G401 (cell line): ENCODE measurements around the gene RNF125. TPM values are rescaled to one million over a fixed set of nuclear protein-coding genes. Genes with fewer than 3 reads are reported as not detected.
"Not testable (repeated sequence)": the region's sequence is repeated elsewhere in the genome, so short reads cannot be mapped to it uniquely, and the experiment has no call there.

Experiments used
- DNase-seq: peaks from one replicate; pipeline ENCODE4 v3.0.0-alpha.2; 2015; ENCODE audit warnings: low spot score
- in situ Hi-C: cut with HindIII; loops from 2 replicates; pipeline ENCODE4 v1.10.0; 2016; ENCODE audit warnings: low sequenced_read_pairs, mixed read lengths
- total RNA-seq: library from RNA; depleted of rRNA; stranded (reverse); fragments of >200 nt; shearing (Covaris generic); gene quantifications from 2 replicates; pipeline ENCODE4 v1.2.3, GENCODE V29; 2014

Gene RNF125
- total RNA-seq, 1 experiment from 2014 or later, result 2.4 TPM

DNA sequence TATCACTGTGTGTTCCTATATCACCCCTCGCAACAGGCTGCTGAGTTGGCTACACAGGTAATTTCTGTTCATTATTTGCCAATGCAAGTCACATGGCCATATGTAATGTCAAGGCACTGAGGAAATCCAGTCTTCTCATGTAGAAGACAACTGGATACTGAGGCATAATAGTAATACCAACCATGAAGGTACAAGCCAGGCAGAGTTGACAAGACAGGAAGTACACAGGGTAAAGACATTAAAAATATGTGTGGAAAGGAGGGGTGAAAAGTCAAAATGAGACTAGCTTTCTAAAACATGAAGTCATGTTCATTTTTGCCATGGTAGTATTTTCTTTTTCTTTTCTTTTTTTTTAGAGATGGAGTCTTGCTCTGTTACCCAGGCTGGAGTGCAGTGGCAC lies 55.6 kb downstream of the RNF125 start:
- no peak for DNase-seq
- in situ Hi-C loops, result no loop called here

DNA sequence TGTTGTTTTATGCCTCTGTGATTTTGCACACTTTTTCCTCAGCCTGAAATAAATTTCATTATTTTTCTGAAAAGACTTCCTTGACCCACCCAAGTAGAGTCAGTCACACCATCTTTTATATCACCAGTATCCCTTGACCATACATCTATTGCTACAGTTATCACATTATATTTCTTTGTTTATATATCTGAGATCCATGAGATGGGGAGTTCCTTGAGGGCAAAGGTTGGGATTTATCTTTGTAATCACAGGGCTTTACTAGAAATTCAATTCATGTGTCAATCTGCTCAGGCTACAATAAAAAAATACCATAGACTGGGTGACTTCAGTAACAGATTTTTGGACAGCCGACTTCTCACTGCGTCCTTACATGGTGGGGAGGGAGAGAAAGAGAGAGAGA lies 60.2 kb downstream of the RNF125 start:
- in situ Hi-C loops, result no loop called here
- DNase-seq, result no peak

DNA sequence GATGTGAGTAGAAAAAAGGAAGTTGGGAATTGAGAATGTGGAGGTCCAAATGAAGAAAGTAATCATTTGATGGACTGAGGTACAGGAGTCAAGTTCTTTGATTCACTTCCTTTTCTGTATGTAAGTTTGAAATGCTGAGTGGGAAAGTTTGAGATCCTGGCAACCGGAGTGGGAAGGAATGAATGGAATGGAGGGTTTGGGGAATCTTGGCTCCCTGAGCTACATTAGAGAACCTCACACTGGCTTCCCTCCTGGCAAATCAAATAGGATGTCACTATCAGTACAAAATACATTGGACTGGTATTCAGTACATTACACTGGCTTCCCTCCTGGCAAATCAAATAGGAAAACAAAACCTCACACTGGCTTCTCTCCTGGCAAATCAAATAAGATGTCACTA lies 63.3 kb downstream of the RNF125 start:
- in situ Hi-C loops, result no loop called here
- DNase-seq, result no peak

DNA sequence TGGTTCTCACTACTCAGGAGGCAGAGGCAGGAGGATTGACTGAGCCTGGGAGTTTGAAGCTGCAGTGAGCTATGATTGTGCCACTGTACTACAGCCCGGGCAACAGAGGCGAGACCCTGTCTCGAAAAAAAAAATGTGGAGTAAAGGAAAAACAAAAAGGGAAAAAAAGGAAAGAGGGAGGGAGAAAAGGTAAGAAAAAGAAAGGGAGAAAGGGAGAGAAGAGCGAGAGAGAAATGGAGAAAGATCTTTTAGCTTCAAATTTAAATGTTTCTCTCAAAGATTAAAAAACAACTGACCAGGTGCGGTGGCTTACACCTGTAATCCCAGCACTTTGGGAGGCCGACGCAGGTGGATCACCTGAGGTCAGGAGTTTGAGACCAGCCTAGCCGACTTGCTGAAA lies 65.2 kb downstream of the RNF125 start:
- in situ Hi-C loops, result no loop called here
- no peak for DNase-seq

DNA sequence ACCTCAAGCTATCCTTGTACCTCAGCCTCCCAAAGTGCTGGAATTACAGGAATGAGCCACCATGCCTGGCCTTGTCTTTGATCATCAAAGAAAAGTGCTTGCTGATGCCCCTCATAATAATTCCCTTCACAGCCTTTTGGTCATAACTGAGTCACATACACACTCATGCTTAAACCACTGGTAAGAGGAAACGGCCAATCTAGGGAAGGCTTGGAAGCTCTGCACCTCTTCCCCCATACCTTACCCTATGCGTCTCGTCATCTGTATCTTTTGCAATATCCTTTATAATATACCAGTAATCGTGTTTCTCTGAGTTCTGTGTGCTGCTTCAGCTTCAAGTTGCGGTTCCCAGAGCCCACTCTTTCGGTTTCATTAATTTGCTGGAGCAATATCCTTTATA lies 68.3 kb downstream of the RNF125 start:
- no peak for DNase-seq
- in situ Hi-C loops, result no loop called here

DNA sequence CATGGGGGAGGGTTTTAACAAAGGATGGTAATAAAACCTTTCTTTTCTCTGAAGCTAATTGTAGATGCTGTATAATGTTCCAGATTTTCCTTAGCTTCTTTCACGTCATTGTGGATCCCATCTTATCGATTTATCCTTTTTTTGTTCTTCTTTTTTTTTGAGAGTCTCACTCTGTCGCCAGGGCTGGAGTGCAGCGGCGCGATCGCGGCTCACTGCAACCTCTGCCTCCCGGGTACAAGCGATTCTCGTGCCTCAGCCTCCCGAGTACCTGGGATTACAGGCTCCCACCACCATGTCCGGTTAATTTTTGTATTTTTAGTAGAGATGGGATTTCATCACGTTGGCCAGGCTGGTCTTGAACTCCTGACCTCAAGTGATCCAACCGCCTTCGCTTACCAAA lies 72.2 kb downstream of the RNF125 start:
- in situ Hi-C loops, DNase-seq: not testable (repeated sequence)

DNA sequence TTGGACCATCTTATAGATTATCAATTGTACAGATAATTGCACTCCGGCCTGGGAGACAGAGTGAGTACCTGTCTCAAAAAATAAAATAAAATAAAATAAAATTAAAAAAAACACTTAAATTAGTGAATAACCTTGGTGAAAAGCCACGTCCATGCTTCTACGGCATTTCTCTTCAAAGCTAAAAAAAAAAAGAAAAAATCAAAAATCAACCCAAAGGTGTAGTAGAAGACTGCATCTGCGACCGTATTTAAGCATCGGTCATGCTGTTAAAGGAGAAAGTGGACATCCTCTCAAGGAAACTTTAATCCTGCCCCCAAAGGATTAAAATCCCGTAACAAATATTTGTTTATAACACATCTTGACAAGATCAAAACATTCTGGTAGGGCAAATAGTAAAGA lies 72.7 kb downstream of the RNF125 start:
- in situ Hi-C loops, result no loop called here

DNA sequence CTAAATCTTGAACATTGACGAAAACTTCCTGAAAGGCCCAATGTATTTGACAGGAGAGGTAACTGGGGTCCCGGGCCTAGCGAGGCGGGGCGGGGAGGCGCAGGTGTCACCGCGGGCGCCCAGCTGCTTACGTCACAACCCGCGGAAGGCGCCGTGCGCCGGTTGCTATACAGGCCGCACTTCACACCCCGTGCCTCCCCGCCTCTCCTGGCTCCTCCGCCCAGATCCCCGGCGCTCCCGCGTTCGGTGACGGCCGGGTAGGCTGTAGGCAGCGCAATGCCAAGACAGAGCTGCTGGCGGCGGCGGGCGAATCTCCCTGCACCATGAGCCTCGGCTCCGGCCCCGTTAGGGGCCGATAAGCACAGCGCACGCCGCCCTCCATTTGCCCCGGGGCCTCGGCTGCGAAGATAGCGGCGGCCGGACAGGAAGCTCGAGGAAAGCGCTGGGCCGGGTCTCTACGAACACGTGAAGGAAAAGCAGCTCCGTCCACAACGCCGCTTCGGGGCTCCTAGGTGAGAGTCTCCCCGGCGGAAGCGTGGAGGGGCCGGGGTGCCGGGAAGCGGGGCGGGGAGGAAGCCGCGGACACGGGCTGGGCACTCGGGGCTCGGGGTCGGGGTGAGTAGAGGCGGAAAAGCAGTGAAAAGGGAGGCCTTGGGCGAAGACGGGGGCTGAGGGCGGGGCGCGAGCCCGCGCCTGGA lies 73.2 kb downstream of the RNF125 start, which contains the start of gene RNF138:
Gene RNF138, plus strand, starts transcription at position 151 of the 698 bp plus-strand sequence. CDS start 903 bp downstream, outside the sequence.
- DNase-seq, result peak; percentile 85

More for the DNA sequence above, 72.7 kb downstream of the RNF125 start:
- no peak for DNase-seq

DNA sequence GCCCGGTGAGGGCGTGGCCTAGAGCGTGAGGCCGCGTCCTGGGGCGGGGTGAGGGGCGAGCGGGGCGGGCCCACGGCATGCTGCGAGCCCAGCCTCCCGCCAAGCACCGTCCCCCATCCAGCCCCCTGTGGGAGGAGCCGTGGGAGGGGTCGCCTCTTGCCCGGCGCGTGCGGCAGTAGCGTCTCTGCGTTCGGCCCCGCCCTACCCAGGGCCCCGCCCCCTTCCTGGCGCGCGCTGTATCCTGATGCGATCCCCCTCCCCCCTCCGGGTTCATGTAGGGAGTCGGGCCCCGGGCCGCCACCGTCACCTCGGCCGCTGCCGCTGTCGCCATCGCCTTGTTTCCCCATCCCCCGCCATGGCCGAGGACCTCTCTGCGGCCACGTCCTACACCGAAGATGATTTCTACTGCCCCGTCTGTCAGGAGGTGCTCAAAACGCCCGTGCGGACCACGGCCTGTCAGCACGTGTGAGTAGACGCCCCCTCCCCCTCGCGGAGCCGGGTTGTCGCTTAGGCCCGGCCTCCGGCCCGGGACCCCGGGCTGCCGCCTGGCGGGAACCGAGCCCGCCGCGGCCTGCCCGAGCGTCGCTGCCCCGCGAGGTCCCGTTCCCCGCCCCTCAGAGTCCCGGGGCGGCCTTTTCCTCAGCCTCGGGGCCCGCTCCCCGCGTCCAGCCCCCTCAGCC lies 73.9 kb downstream of the RNF125 start:
- in situ Hi-C loops, result no loop called here
- peak; percentile 94 for DNase-seq

More for the DNA sequence above, 73.2 kb downstream of the RNF125 start, which contains the start of gene RNF138:
- in situ Hi-C loops, result no loop called here

DNA sequence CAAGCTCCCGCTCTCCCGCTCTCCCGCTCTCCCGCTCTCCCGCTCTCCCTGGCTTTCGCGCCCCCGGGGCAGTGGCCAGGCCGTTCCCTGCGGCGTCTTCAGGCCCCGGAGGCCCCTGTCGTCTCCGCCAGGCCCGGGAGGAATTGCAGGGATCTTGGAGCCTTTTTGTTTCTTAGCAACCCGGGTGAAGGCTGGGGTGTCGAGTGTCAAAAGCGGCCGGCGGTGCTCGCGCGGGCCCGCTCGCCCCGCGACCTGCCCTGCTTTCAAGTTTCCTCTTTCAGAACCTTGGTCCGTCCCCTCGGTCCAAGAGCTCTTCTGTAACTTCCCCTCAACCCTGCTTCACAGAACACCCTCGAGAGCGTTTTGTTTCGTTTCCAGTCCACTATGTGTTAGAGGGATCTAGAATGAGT lies 74.5 kb downstream of the RNF125 start:
- DNase-seq, result peak; percentile 44
- in situ Hi-C loops, result no loop called here

DNA sequence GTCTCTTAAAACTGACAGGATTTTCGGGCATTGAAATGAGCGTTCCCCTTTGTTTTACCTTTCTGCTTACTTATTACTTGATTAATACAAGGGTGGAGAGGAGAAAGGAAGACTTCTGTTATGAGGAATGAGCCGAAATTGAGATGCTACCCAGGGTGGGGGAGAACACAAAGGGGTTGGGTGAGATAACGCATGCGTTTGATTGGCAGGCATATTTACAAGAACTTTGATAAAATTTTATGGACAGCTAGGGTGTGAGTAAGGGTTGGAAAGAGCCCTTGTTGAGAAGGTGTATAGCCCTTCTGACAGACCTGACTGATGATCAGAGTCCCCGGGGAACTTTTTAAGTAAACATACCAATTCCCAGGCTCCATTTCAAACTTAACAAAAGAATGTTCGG lies 74.9 kb downstream of the RNF125 start:
- in situ Hi-C loops, result no loop called here
- no peak for DNase-seq

DNA sequence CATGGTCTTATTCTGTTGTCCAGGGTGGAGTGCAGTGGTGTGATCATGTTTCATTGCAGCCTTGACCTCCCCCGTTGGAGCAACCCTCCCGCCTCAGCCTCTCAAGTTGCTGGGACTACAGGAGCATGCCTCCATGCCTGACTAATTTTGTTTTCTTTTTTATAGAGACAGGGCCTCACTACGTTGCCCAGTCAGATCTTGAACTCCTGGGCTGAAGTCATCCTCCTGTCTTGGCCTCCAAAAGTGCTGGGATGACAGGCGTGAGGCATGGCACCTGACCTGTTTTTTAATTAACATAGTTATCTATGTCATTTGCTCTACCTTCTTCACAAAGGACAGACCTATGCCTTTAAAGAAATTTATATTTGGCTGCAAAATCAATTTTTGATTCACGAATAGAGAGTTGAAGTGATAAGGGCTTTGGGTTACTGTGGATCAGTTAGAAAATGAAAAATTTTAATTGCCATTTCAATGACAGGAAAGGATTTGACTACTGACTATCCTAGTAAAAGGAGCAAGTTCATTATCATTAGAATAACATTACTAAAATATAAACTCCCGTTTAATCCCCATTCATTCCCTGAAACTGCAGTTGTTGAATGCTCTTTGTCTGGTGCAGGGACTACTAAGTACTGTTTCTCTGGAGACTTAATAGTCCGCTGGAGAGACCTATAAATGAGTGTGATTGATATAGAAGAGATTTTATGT lies 76.7 kb downstream of the RNF125 start:
- DNase-seq, result no peak
- in situ Hi-C loops, result no loop called here

DNA sequence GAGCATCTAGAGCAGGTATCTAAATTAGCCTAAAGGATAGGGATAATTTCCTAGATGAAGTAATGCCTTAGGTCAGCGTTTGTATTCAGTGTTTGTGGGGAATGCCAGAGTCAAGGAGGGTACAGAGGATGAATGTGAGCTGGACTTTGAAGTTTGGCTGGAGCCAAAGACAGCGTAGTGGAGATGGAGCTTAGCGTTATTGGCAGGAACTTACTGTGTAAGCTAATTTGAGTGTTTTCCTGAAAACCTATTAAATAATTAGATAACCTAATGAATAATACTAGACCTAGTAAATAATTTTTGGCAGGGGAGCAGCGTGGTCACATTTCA lies 77.2 kb downstream of the RNF125 start:
- DNase-seq, result no peak
- in situ Hi-C loops, result no loop called here

DNA sequence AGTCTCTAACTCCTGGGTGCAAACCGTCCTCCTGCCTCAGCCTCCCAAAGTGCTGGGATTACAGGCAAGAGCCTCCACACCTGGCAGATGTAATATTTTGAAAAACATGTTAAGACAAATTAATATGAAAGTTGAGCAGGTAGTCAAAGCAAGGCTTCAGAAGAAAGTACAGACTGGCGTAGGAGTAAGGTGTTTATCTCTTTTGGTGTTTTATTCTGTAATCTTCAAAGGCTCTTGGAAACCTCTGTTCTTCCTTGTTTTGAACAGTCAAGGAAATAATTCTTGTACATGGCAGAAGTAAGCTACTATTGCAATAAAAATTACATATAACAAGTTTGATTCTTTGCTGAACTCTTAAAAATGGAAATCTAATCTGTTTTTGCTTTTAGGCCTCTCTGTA lies 78.3 kb downstream of the RNF125 start:
- DNase-seq, result no peak
- in situ Hi-C loops, result no loop called here

DNA sequence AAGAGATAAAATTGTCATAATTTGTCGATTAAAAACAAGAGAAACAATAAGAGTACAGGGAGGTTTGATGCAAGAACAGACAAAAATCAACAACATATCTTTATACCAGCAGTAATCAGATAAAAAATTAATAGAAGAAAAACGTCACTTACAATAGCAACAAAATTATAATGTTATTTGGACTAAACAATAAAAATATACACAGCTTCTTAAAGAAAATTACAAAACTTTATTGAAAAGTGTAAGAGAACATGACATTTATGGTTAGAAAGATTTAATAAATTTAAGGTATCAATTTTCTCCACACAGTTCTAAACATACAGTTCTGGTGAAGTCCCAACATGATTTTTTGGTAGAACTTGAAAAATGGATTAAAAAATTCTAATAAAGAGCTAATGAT lies 85.9 kb downstream of the RNF125 start:
- no peak for DNase-seq
- in situ Hi-C loops, result no loop called here

DNA sequence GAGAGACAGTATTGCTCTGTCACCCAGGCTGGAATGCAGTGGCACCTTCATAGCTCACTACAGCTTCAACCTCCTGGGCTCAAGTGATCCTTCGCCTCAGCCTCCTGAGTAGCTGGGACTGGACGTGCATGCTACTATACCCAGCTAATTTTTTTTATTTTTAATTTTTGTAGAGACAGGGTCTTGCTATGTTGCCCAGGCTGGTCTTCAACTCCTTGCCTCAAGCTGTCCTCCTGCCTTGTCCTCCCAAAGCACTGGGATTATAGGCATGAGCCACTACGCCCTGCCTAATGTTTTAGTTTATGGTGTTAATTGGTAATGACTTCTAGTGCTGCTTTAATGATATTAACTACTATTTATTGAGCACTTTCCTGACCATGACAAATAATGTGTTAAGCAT lies 91.4 kb downstream of the RNF125 start:
- in situ Hi-C loops, result no loop called here
- DNase-seq, result no peak

DNA sequence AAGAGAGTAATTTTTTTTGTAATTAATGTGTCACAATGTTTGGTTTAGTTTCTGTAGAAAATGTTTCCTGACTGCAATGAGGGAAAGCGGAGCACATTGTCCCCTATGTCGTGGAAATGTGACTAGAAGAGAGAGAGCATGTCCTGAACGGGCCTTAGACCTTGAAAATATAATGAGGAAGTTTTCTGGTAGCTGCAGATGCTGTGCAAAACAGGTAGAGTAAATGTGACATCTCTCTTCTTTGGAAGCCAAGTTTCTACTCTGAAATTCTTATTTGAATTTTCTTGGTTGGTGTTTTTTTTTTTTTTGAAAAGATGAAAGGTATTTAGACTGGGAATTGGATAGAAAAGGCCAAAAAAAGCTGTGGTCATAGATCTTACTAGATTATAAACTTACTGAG lies 93.1 kb downstream of the RNF125 start:
- DNase-seq, result no peak
- in situ Hi-C loops, result no loop called here

DNA sequence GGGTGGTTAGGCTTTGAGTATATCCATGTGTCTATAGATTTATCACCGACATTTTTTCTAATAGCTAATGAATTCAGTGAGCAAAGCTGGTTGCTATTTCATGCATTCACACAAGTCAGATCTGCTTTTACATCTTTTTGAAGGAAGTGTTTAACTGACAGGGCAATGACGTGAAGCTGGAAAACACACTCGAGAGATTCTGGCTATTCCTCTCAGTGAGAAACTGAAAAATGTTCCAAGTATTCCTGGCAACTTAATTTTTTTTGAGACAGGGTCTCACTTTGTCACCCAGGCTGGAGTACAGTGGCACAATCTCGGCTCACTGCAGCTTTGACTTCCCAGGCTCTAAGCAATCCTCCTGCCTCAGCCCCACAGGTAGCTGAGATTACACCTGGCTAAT lies 94.2 kb downstream of the RNF125 start:
- DNase-seq, result no peak
- in situ Hi-C loops, result no loop called here

DNA sequence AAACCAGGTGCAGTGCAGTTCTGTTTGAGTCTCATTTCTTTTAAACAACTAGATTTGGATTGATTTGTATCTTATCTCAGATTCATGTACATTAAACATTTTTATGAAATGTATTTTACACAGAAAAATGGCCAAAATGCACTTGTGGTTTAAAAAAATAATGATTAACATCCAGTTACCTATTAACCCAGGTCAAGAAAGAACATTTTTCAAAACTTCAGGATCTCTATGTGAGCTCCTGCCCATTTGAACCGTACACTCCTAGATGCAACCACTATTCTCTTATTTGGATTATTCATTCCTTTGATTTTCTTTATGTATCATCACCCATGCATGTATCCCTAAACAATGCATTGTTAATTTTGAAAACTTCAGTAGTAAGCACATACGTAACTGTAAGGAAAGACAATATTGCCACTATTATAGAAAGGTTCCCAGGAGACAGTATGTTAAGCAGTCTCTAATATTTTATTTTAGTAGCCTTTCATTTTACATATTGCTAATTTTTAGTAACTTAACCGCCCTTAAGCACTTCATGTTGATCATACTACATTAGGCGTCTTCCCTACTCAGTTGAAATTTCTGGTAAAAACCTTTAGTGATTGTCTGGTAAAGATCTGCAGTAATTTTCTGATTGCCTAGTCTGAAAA lies 95.8 kb downstream of the RNF125 start:
- DNase-seq, result no peak
- in situ Hi-C loops, result no loop called here

DNA sequence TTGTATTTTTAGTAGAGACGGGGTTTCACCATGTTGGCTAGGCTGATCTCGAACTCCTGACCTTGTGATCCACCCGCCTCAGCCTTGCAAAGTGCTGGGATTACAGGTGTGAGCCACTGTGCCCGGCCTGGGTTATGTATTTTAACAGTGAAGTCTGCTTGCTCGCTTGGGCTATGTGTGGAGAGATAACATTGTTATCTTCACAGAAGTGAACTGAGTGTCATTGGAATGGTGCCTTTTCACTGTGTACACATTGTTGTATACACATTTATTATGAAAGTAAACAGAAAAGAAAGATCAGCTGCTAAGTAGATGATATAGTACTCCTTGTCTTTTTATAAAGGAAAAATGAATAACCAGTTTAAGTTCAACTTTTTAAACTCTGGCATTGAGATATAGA lies 103.4 kb downstream of the RNF125 start:
- no peak for DNase-seq
- in situ Hi-C loops, result no loop called here
